Measurements from ENCODE around the gene GPR4. TPM values are rescaled to one million over a fixed set of nuclear protein-coding genes. Genes with fewer than 3 reads are reported as not detected.

GPR4 gene
- total and polyA plus RNA-seq, 8 donors: 0.56 to 3.0 (median 1.1) TPM

DNA sequence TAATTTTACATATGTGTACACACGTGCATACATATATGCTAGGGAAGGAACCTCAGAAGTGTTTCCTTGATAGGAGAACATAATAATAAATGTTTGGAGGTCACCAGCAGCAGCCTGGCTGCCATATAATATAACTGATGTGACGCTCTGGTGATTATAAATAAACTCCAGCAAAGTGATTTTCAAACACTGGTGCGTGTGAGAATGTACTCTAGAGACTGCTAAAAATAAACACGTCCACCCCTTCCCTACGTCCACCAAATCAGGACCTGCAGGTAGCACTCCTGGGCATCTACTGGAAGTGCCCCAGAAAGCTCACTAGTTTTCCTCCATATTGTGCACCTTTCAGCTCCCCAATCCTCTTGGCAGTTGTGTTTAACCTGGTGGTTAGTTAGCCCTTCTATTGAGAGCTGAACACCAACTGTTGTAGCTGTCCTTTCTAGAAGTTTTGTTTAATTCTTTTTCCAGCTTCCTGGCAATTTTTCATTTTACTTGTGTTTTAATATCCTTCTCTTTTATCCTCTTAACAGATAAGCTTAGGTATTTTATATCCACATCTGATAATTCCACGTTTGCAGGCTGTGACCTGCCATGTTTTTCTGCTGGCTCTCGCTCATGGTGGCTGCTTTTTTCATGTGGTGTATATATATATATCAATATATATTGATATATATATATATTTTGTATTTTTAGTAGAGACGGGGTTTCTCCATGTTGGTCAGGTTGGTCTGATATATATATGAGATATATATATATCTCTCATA is 30.4 kb downstream of the GPR4 start:
- Histone ChIP-seq H3K27ac (no peak overlapping the region), H3K36me3 (no peaks in the 10 kb centered on the region), H3K4me1 (peaks cover 1 to 4% (median 2%) of the 10 kb centered on the region in 3 donors), H3K4me3 (no peak overlapping the region), H3K27me3 (no peaks in the 10 kb centered on the region), H3K9me3 (no peaks in the 10 kb centered on the region)
- ATAC-seq: no peak
- DNase-seq: no peak
- no peak for FAIRE-seq
- intact Hi-C loops (cut with DNase I): no loop called here
- TF ChIP-seq, protein P1, sequence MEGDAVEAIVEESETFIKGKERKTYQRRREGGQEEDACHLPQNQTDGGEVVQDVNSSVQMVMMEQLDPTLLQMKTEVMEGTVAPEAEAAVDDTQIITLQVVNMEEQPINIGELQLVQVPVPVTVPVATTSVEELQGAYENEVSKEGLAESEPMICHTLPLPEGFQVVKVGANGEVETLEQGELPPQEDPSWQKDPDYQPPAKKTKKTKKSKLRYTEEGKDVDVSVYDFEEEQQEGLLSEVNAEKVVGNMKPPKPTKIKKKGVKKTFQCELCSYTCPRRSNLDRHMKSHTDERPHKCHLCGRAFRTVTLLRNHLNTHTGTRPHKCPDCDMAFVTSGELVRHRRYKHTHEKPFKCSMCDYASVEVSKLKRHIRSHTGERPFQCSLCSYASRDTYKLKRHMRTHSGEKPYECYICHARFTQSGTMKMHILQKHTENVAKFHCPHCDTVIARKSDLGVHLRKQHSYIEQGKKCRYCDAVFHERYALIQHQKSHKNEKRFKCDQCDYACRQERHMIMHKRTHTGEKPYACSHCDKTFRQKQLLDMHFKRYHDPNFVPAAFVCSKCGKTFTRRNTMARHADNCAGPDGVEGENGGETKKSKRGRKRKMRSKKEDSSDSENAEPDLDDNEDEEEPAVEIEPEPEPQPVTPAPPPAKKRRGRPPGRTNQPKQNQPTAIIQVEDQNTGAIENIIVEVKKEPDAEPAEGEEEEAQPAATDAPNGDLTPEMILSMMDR (IDR thresholded peaks at IDR 0.05): no peak
- WGBS, 2 donors: 74 to 81% methylated on average over 8 of the region's 8 CpGs

DNA sequence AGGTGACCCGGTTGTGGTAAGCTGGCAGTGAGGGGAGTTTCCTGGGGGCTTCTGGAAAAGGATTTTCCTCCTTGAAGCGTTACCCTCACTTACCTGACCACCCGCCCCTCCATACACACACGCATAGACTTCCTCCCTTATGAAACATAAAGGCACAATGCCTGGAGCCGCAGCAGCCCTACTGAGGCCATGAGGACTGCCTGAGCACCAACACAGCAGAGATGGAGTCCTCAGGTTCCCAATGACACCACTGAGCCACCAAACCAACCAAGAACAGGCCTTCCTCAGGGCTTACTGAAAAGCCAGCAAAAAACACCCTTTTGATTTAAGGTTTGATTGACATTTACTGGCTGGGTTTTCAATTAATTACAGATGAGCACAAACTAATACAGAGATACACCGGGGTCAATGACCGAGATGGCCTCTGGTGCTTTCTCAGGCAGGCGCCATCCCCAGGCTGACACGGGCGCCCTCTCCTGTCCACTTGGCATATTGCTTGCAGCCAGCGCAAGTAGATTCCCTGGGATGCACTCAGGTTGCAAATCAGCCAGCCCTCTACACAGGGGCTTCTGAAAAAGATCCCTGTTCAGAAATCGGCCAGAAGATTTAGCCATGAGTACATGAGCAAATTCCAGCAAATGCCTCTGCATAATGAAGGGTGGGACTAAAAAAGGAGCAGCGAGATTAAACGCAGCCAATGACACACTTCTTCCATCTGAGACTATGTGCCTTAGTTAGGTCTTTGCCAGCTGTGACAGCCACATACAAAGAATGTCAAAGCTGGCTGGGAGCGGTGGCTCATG is 32.2 kb downstream of the GPR4 start:
- peak in 4 of 6 donors; percentile 43 to 82 (median 59) for DNase-seq
- H3K9me3 ChIP-seq: no peaks in the 10 kb centered on the region
- H3K4me3 ChIP-seq: no peak overlapping the region
- H3K4me1 ChIP-seq: no peaks in the 10 kb centered on the region
- TF ChIP-seq, protein P1 (IDR thresholded peaks at IDR 0.05): peak; percentile 25 to 58 (median 45)
- H3K36me3 ChIP-seq: no peaks in the 10 kb centered on the region
- no peaks in the 10 kb centered on the region for H3K27me3 ChIP-seq
- intact Hi-C loops (cut with DNase I): no loop called here
- peak; percentile 52 to 91 (median 86) for ATAC-seq
- FAIRE-seq: no peak
- 60% methylated on average over 15 of the region's 15 CpGs for WGBS, 2 donors
- H3K27ac ChIP-seq: no peak overlapping the region

- intact Hi-C loops (cut with DNase I): no loop called here
- H3K27ac ChIP-seq: peak overlapping the region in 1 of 4 donors; percentile 37
- no peaks in the 10 kb centered on the region for H3K9me3 ChIP-seq
- no peaks in the 10 kb centered on the region for H3K4me1 ChIP-seq
- DNase-seq (no peak), FAIRE-seq (no peak), ATAC-seq (peak; percentile 21 to 76 (median 54))
- no peaks in the 10 kb centered on the region for H3K27me3 ChIP-seq
- 79 to 83% methylated on average over 3 of the region's 3 CpGs for WGBS, 2 donors
- TF ChIP-seq, protein P1 (IDR thresholded peaks at IDR 0.05): no peak
- no peaks in the 10 kb centered on the region for H3K36me3 ChIP-seq
- H3K4me3 ChIP-seq: no peak overlapping the region
Observed at GRCh38 chr19:45568732-45569131, 33.3 kb downstream of the GPR4 start.

DNA sequence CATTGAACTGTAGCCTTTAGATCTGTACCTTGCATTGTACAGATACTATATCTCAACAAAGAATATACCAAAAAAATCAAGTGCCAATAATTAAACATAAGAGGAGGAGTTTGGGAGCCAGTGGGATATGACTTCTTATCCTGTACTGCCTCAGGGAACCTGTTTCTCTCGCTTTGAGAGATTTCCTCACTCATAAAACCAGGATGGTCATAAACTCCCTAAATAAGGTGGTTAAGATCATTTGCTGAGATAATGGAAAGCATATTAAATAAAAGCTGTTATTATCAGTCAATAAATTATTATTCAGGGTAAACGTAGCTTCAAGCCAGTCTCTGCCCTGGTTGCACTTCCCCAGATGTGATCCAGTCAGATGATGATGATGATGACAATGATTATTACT is 34.4 kb downstream of the GPR4 start:
- no peaks in the 10 kb centered on the region for H3K9me3 ChIP-seq
- no peaks in the 10 kb centered on the region for H3K36me3 ChIP-seq
- H3K4me1 ChIP-seq: no peaks in the 10 kb centered on the region
- TF ChIP-seq, protein P1 (IDR thresholded peaks at IDR 0.05): no peak
- DNase-seq (no peak), FAIRE-seq (no peak), ATAC-seq (no peak)
- no peak overlapping the region for H3K4me3 ChIP-seq
- intact Hi-C loops (cut with DNase I): no loop called here
- H3K27me3 ChIP-seq: no peaks in the 10 kb centered on the region
- H3K27ac ChIP-seq: no peak overlapping the region
- 74% methylated on average over 2 of the region's 2 CpGs for WGBS, 2 donors

All from pancreas (tissue), 10 donors.